HepG2 (cell line): ENCODE data around the gene ZBTB46. TPM values are rescaled to one million over a fixed set of nuclear protein-coding genes. Genes with fewer than 3 reads are reported as not detected.
A peak's percentile ranks its signal among the peaks of the same experiment; 100 is the strongest.

Source experiments
- ATAC-seq: fragments of 200-7000 bp; cut with Tn5 transposase; 3 replicates; pipeline ENCODE4 v1.9.1; 2020; ENCODE audit warnings: mild to moderate bottlenecking, moderate library complexity
- BruUV-seq: library from RNA; stranded (reverse); fragments of 400-500 nt; replicated peaks from 2 replicates; lab custom pipeline; 2021; lab: Mats Ljungman, UMichigan
- CTCF ChIA-PET: fragments of 300-600 bp; formaldehyde crosslinking; extraction: SDS; loops from one replicate; lab custom pipeline; 2021; ENCODE audit warnings: low total read pairs, inconsistent platforms, low intra/inter-chr PET ratio; lab: Yijun Ruan, JAX
- POLR2A ChIA-PET: fragments of 350-600 bp; sonication (Branson Sonifier 250); formaldehyde crosslinking; loops from one replicate; lab custom pipeline; 2020; ENCODE audit warnings: antibody characterized with exemption, inconsistent platforms; lab: Yijun Ruan, JAX
- DNase-seq: peaks from one replicate; pipeline ENCODE4 v3.0.0-alpha.2; 2015; ENCODE audit warnings: low spot score
- FAIRE-seq: peaks from 3 replicates; lab custom pipeline; 2011; peaks lifted over from hg19 to GRCh38; lab: Jason Lieb, UNC
- H2AFZ ChIP-seq: one replicate; pipeline ENCODE4 v1.6.1; 2011; ENCODE audit warnings: low read length, inconsistent platforms
- H3K27ac ChIP-seq: fragments of 300-600 bp; 3 replicates; pipeline ENCODE4 v1.8.0; 2011; ENCODE audit warnings: mixed run types, mild to moderate bottlenecking, mixed read lengths, low read length, inconsistent platforms; ENCODE audit not compliant: insufficient read depth; ENCODE audit errors: extremely low read length
- H3K27me3 ChIP-seq, 2 experiments: fragments of 200-600 bp in 1 of 2; 2 replicates in 1 of 2; 3 replicates in 1 of 2; pipeline versions ENCODE4 v1.6.0 to v1.8.0; 2011; ENCODE audit warnings: low read length in 2 of 2, mild to moderate bottlenecking in 2 of 2, moderate library complexity in 2 of 2, inconsistent platforms in 1 of 2; ENCODE audit not compliant: insufficient read depth in 2 of 2, control insufficient read depth in 1 of 2
- H3K36me3 ChIP-seq, 2 experiments: fragments of 200-600 bp in 1 of 2; replicated peaks in 1 of 2; 2 replicates in 1 of 2; 3 replicates in 1 of 2; pipeline versions ENCODE4 v1.5.1 to v1.8.0; 2011; ENCODE audit warnings: low read length in 2 of 2, inconsistent platforms in 1 of 2; ENCODE audit not compliant: insufficient read depth in 2 of 2, control insufficient read depth in 1 of 2
- H3K4me1 ChIP-seq: 2 replicates; pipeline ENCODE4 v1.5.1; 2012; ENCODE audit warnings: low read length, inconsistent platforms; ENCODE audit not compliant: insufficient read depth
- H3K4me2 ChIP-seq: 2 replicates; pipeline ENCODE4 v1.6.0; 2011; ENCODE audit warnings: low read depth, low read length, inconsistent platforms
- H3K4me3 ChIP-seq, 3 experiments: fragments of 200-600 bp in 1 of 3; sonication (generic), shearing (Covaris generic) in 1 of 3; replicated peaks in 1 of 3; 2 replicates each; pipeline ENCODE4 v1.5.1; 2011 to 2016; ENCODE audit warnings: low read length in 3 of 3, inconsistent platforms in 2 of 3, low read depth in 2 of 3, mild to moderate bottlenecking in 2 of 3, control low read depth in 1 of 3, mixed read lengths in 1 of 3; ENCODE audit not compliant: insufficient read depth in 1 of 3
- H3K79me2 ChIP-seq: one replicate; pipeline ENCODE4 v1.6.1; 2011; ENCODE audit warnings: low read length, inconsistent platforms; ENCODE audit not compliant: insufficient read depth
- H3K9ac ChIP-seq: 2 replicates; pipeline ENCODE4 v1.6.0; 2011; ENCODE audit warnings: mild to moderate bottlenecking, low read depth, low read length, inconsistent platforms; ENCODE audit not compliant: insufficient read depth
- H3K9me3 ChIP-seq: 2 replicates; pipeline ENCODE4 v1.5.1; 2012; ENCODE audit warnings: mild to moderate bottlenecking, low read length
- H4K20me1 ChIP-seq: 2 replicates; pipeline ENCODE4 v1.6.0; 2011; ENCODE audit warnings: inconsistent platforms, mild to moderate bottlenecking, low read length, moderate library complexity; ENCODE audit not compliant: insufficient read depth
- ATF1 ChIP-seq: IDR thresholded peaks from 2 replicates; pipeline ENCODE4 v1.6.1; 2016; ENCODE audit warnings: mild to moderate bottlenecking, control low read depth
- E2F5 ChIP-seq: sonication (generic); formaldehyde crosslinking; conservative IDR thresholded peaks from 2 replicates; pipeline ENCODE4 v1.4.0; 2020; ENCODE audit warnings: missing genetic modification reagents
- HNRNPL ChIP-seq: fragments of 200-400 bp; formaldehyde crosslinking; IDR thresholded peaks from 2 replicates; pipeline ENCODE4 v1.6.1; 2017; ENCODE audit warnings: mild to moderate bottlenecking, low read depth, low read length
- JUND ChIP-seq: sonication (generic); formaldehyde crosslinking; IDR thresholded peaks from 2 replicates; pipeline ENCODE4 v1.8.0; 2022; ENCODE audit warnings: mild to moderate bottlenecking, missing genetic modification reagents
- KMT2A ChIP-seq: sonication (generic); formaldehyde crosslinking; IDR thresholded peaks from 2 replicates; pipeline ENCODE4 v1.4.0; 2020; ENCODE audit warnings: missing genetic modification reagents
- MLX ChIP-seq: IDR thresholded peaks from 2 replicates; pipeline ENCODE4 v1.6.1; 2016
- NCOA5 ChIP-seq: sonication (generic); formaldehyde crosslinking; IDR thresholded peaks from 2 replicates; pipeline ENCODE4 v1.4.0; 2020; ENCODE audit warnings: missing genetic modification reagents
- NRL ChIP-seq: sonication (generic); formaldehyde crosslinking; IDR thresholded peaks from 2 replicates; pipeline ENCODE4 v1.5.0; 2020; ENCODE audit warnings: missing genetic modification reagents, mild to moderate bottlenecking, moderate library complexity, borderline replicate concordance
- POLR2AphosphoS2 ChIP-seq: IDR thresholded peaks from 2 replicates; pipeline ENCODE4 v1.6.1; 2011; ENCODE audit warnings: low read depth, low read length, improper control_type of control experiment
- POLR2AphosphoS5 ChIP-seq: IDR thresholded peaks from 2 replicates; pipeline ENCODE4 v1.6.1; 2012; ENCODE audit warnings: low read depth, low read length
- POLR2G ChIP-seq: fragments of 200-400 bp; formaldehyde crosslinking; IDR thresholded peaks from 2 replicates; pipeline ENCODE4 v1.6.1; 2018; ENCODE audit warnings: mild to moderate bottlenecking, low read depth, low read length, moderate library complexity
- RNF219 ChIP-seq: sonication (generic); formaldehyde crosslinking; IDR thresholded peaks from 2 replicates; pipeline ENCODE4 v1.5.0; 2020; ENCODE audit warnings: mild to moderate bottlenecking, missing genetic modification reagents
- SALL2 ChIP-seq: sonication (generic); formaldehyde crosslinking; IDR thresholded peaks from 2 replicates; pipeline ENCODE4 v1.8.1; 2023; ENCODE audit warnings: mild to moderate bottlenecking, missing genetic modification reagents, inconsistent platforms
- SKI ChIP-seq: fragments of 450-650 bp; IDR thresholded peaks from one replicate; pipeline ENCODE4 v1.6.1; 2018; ENCODE audit warnings: mild to moderate bottlenecking; ENCODE audit not compliant: partially characterized antibody
- ZBTB7B ChIP-seq: sonication (generic); formaldehyde crosslinking; IDR thresholded peaks from 2 replicates; pipeline ENCODE4 v1.4.0; 2020; ENCODE audit warnings: missing genetic modification reagents
- ZNF17 ChIP-seq: sonication (generic); formaldehyde crosslinking; IDR thresholded peaks from 2 replicates; pipeline ENCODE4 v1.5.0; 2020; ENCODE audit warnings: mild to moderate bottlenecking, missing genetic modification reagents
- ZNF180 ChIP-seq: sonication (generic); formaldehyde crosslinking; IDR thresholded peaks from 2 replicates; pipeline ENCODE4 v1.4.0; 2020; ENCODE audit warnings: low read depth, missing genetic modification reagents, borderline replicate concordance
- ZNF3 ChIP-seq: IDR thresholded peaks from 2 replicates; pipeline ENCODE4 v1.7.0; 2017; ENCODE audit warnings: inconsistent platforms
- ZNF362 ChIP-seq: sonication (generic); formaldehyde crosslinking; IDR thresholded peaks from 2 replicates; pipeline ENCODE4 v1.4.0; 2020; ENCODE audit warnings: missing genetic modification reagents, mild to moderate bottlenecking, borderline replicate concordance
- ZNF720 ChIP-seq: sonication (generic); formaldehyde crosslinking; IDR thresholded peaks from 2 replicates; pipeline ENCODE4 v1.4.0; 2020; ENCODE audit warnings: missing genetic modification reagents
- WGBS: methylation state at CpG from one replicate; pipeline ENCODE4 v1.1.6; 2017; ENCODE audit warnings: low lambda C conversion rate; 5-methylcytosine and 5-hydroxymethylcytosine counted together
- in situ Hi-C: cut with HindIII; loops from 2 replicates; pipeline ENCODE4 v1.10.0; 2017; ENCODE audit warnings: low pct_unique_long_range_greater_than_20kb; ENCODE audit not compliant: extremely low pct_ligation_motif_present
- intact Hi-C: fragments of 100-400 bp; cut with micrococcal nuclease; formaldehyde crosslinking; loops from one replicate; pipeline ENCODE4 v1.10.0; 2022; ENCODE audit not compliant: unreplicated experiment
- polyA plus RNA-seq, 8 experiments: library from polyadenylated mRNA; depleted of rRNA in 3 of 8; stranded (reverse) in 7 of 8; unstranded in 1 of 8; fragments of >200 nt; fragmentation: Illumina TruSeq in 4 of 8; extraction: Trizol in 4 of 8; gene quantifications; 2 replicates each; pipeline versions ENCODE4 v1.2.1 to v1.2.3, GENCODE V29; 2011 to 2016; ENCODE audit warnings: low read depth in 4 of 8, missing spikeins in 1 of 8, mixed read lengths in 1 of 8; ENCODE audit not compliant: insufficient read depth in 1 of 8
- total RNA-seq, 5 experiments: library from RNA; depleted of rRNA; stranded (reverse); fragments of >200 nt; fragmentation: Illumina TruSeq; extraction: Trizol; gene quantifications; 2 replicates each; pipeline ENCODE4 v1.2.3, GENCODE V29; 2016; ENCODE audit warnings: low read depth in 1 of 5

Gene ZBTB46
- total and polyA plus RNA-seq, 2 of the 13 experiments (the other 11 are each of a cell fraction or from before 2014, with no cell fraction given), result 1.6 to 13.5 TPM

- ATAC-seq (no peak), FAIRE-seq (no peak), DNase-seq (no peak)
- Histone ChIP-seq H3K27ac (no peak overlapping the region), H3K79me2 (peaks cover 26% of the 10 kb centered on the region), H3K9ac (no peak overlapping the region), H3K27me3 (no peaks in the 10 kb centered on the region; a peak in 1 of 5 replicates), H3K4me3 (no peak overlapping the region), H3K4me1 (peaks cover 11% of the 10 kb centered on the region), H3K4me2 (no peak overlapping the region), H3K36me3 (peaks cover 17 to 32% of the 10 kb centered on the region in 2 experiments), H3K9me3 (no peaks in the 10 kb centered on the region), H4K20me1 (peaks cover 10% of the 10 kb centered on the region; the same call in 1 of the 2 replicates), H2AFZ (no peak overlapping the region)
- BruUV-seq, result no TSS peak
- CTCF ChIA-PET, result no interaction called here
- intact Hi-C loops, result no loop called here
- POLR2A ChIA-PET, result interaction anchor here (1.5 to 12.4 kb wide), 3 partner anchors 33 to 161 kb away, joined by 5 to 190 read pairs (median 5); partner anchors contain the start of genes LIME1, SLC2A4RG and TPD52L2
- in situ Hi-C loops, result loop anchor here (10.0 kb wide), 1 partner anchor 81 kb away; no protein-coding TSS in a partner anchor
- 95% methylated on average over 12 of the region's 15 CpGs for WGBS
- TF ChIP-seq ZNF180 (CRISPR knock-in tag) (no peak), POLR2AphosphoS2 (no peak), NCOA5 (CRISPR knock-in tag) (no peak), RNF219 (CRISPR knock-in tag) (no peak), ZNF3 (CRISPR knock-in tag) (no peak), HNRNPL (0 out of 2 replicates have a peak, but pooled peaks have one; percentile 25), POLR2G (0 out of 2 replicates have a peak, but pooled peaks have one; percentile 24), SKI (no peak), NRL (CRISPR knock-in tag) (peak; percentile 66; the same call in 1 of the 2 replicates), KMT2A (no peak), ATF1 (no peak), ZBTB7B (CRISPR knock-in tag) (no peak), ZNF362 (CRISPR knock-in tag) (no peak), ZNF720 (no peak), ZNF17 (CRISPR knock-in tag) (no peak), POLR2AphosphoS5 (0 out of 2 replicates have a peak, but pooled peaks have one; percentile 1), JUND (CRISPR knock-in tag) (no peak), SALL2 (CRISPR knock-in tag) (no peak), MLX (CRISPR knock-in tag) (no peak), E2F5 (CRISPR knock-in tag) (no peak)
Measured at GRCh38 chr20:63703471-63703975, 127.5 kb downstream of the ZBTB46 start.
